Activated CD8-positive, alpha-beta T cell treated with anti-CD3 and anti-CD28 coated beads, Interleukin-2, amount 10 ng/mL, durations not matched to agents 7 days and 5 days (primary cell): Measurements from ENCODE around the gene IL10. TPM values are rescaled to one million over a fixed set of nuclear protein-coding genes. Genes with fewer than 3 reads are reported as not detected.
A peak's percentile ranks its signal among the peaks of the same experiment; 100 is the strongest.
"Not testable (repeated sequence)": the region's sequence is repeated elsewhere in the genome, so short reads cannot be mapped to it uniquely, and the experiment has no call there.

Source experiments
- ATAC-seq: fragments of 150-1000 bp; cut with Tn5 transposase; one replicate; pipeline ENCODE4 v1.10.0; 2021; ENCODE audit warnings: moderate library complexity
- CTCF ChIA-PET: fragments of 350-600 bp; sonication (Branson Sonifier 250); formaldehyde crosslinking; loops from one replicate; lab custom pipeline; 2021; ENCODE audit warnings: antibody characterized with exemption; lab: Charles Lee
- POLR2A ChIA-PET: fragments of 350-600 bp; sonication (Branson Sonifier 250); formaldehyde crosslinking; loops from one replicate; lab custom pipeline; 2021; ENCODE audit warnings: antibody characterized with exemption; lab: Charles Lee
- DNase-seq: peaks from one replicate; pipeline ENCODE4 v3.0.0-alpha.2; 2020
- H3K27ac Mint-ChIP-seq: one replicate; pipeline ENCODE4 v1.8.0; 2021; ENCODE audit warnings: mild to moderate bottlenecking, mixed read lengths
- H3K27me3 Mint-ChIP-seq: one replicate; pipeline ENCODE4 v1.8.0; 2021; ENCODE audit warnings: low read depth, mixed read lengths
- H3K36me3 Mint-ChIP-seq: one replicate; pipeline ENCODE4 v1.8.0; 2021; ENCODE audit warnings: low read depth, mixed read lengths
- H3K4me1 Mint-ChIP-seq: one replicate; pipeline ENCODE4 v1.8.0; 2021; ENCODE audit warnings: low read depth, mixed read lengths
- H3K4me3 Mint-ChIP-seq: one replicate; pipeline ENCODE4 v1.8.0; 2021; ENCODE audit warnings: mild to moderate bottlenecking, mixed read lengths
- H3K9me3 Mint-ChIP-seq: one replicate; pipeline ENCODE4 v1.8.0; 2022; ENCODE audit warnings: mixed read lengths; ENCODE audit not compliant: insufficient read depth
- total RNA-seq, 2 experiments: library from RNA; stranded (reverse); gene quantifications; one replicate each; pipeline ENCODE4 v1.2.3, GENCODE V29; 2021

IL10 gene
- total RNA-seq, 2 experiments from 2014 or later: 0.32 TPM; not detected in 1

DNA sequence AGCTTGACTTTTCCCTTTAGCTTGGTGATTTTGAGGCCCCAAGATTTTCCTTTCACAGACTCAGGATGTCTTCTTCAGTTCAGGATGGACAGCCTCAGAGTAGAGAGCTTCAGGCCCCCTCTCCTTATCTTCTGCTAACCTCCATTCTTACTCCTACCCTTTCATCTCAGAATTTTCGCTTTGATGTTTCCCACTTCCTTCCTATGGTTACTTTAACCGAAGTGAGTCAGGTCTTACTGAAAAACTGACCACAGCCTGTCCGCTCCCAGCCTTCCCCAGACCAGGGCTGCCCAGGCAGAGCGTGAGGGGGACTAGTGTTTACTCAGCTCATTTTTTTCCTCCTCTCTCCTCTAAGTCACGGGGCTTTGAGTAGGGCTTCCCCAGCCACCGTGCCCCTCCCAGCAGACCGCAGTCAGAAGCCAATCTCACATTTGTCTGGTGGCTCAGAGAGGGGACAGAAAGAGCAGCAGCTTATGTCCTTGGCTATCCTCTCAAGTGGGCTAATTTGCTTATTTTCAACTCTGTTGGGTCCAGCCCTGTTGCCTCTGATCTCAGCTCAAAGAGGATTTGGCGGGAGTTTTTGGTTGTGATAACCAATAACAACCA lies 5.9 kb downstream of the IL10 start:
- Mint-ChIP-seq H3K27ac (peak overlapping the region; percentile 68), H3K36me3 (peaks cover 12% of the 10 kb centered on the region), H3K9me3 (peaks cover 10% of the 10 kb centered on the region), H3K4me3 (peak overlapping the region; percentile 61), H3K4me1 (peaks cover 70% of the 10 kb centered on the region), H3K27me3 (peaks cover 19% of the 10 kb centered on the region)
- ChIA-PET CTCF (interaction anchor here (0.7 to 8.8 kb wide), 22 partner anchors 10 to 210 kb away, joined by 3 to 118 read pairs (median 6); no protein-coding TSS in a partner anchor), POLR2A (interaction anchor here (0.6 to 1.7 kb wide), 8 partner anchors 16 to 216 kb away, joined by 3 to 6 read pairs (median 3); no protein-coding TSS in a partner anchor)
- ATAC-seq (peak; percentile 80), DNase-seq (peak; percentile 85)

GRCh38 chr1:206765771-206766170 lies 6.5 kb downstream of the IL10 start:
- Mint-ChIP-seq H3K9me3 (peaks cover 10% of the 10 kb centered on the region), H3K27ac (peak overlapping the region; percentile 29), H3K4me1 (peaks cover 70% of the 10 kb centered on the region), H3K4me3 (peak overlapping the region; percentile 61), H3K36me3 (peaks cover 12% of the 10 kb centered on the region), H3K27me3 (peaks cover 13% of the 10 kb centered on the region)
- POLR2A ChIA-PET: interaction anchor here (1.0 to 1.7 kb wide), 5 partner anchors 12 to 31 kb away, joined by 3 to 4 read pairs (median 3); no protein-coding TSS in a partner anchor
- ATAC-seq, DNase-seq: not testable (repeated sequence)
- CTCF ChIA-PET: interaction anchor here (0.7 to 8.8 kb wide), 23 partner anchors 10 to 210 kb away, joined by 3 to 118 read pairs (median 5); no protein-coding TSS in a partner anchor

GRCh38 chr1:206762741-206763364 lies 9.4 kb downstream of the IL10 start:
- Mint-ChIP-seq H3K9me3 (peaks cover 10% of the 10 kb centered on the region), H3K27me3 (peaks cover 13% of the 10 kb centered on the region), H3K36me3 (peaks cover 12% of the 10 kb centered on the region), H3K4me1 (peaks cover 47% of the 10 kb centered on the region)
- ChIA-PET CTCF (interaction anchor here (0.9 to 5.9 kb wide), 7 partner anchors 15 to 149 kb away, joined by 3 to 29 read pairs (median 8); no protein-coding TSS in a partner anchor), POLR2A (interaction anchor here (2.4 kb wide), 1 partner anchor 7 kb away, joined by 8 read pairs; the partner anchor contains the start of gene IL19)
- H3K27ac Mint-ChIP-seq, H3K4me3 Mint-ChIP-seq, DNase-seq, ATAC-seq: not testable (repeated sequence)

- ATAC-seq: no peak
- Mint-ChIP-seq H3K4me3 (no peak overlapping the region), H3K27me3 (peaks cover 13% of the 10 kb centered on the region), H3K9me3 (peaks cover 10% of the 10 kb centered on the region), H3K36me3 (peaks cover 16% of the 10 kb centered on the region), H3K27ac (no peak overlapping the region), H3K4me1 (peaks cover 38% of the 10 kb centered on the region)
- ChIA-PET CTCF (interaction anchor here (1.4 to 5.9 kb wide), 10 partner anchors 10 to 151 kb away, joined by 3 to 29 read pairs (median 7); partner anchors contain the start of genes IL10 and IL19), POLR2A (interaction anchor here (0.6 to 2.4 kb wide), 2 partner anchors 9 to 23 kb away, joined by 3 to 8 read pairs; partner anchors contain the start of gene IL19)
- no peak for DNase-seq
Observed at GRCh38 chr1:206761159-206761768, 11.0 kb downstream of the IL10 start.

GRCh38 chr1:206760590-206760989 lies 11.7 kb downstream of the IL10 start:
- no peak for ATAC-seq
- POLR2A ChIA-PET: interaction anchor here (0.6 to 2.4 kb wide), 2 partner anchors 9 to 24 kb away, joined by 3 to 8 read pairs; partner anchors contain the start of gene IL19

DNA sequence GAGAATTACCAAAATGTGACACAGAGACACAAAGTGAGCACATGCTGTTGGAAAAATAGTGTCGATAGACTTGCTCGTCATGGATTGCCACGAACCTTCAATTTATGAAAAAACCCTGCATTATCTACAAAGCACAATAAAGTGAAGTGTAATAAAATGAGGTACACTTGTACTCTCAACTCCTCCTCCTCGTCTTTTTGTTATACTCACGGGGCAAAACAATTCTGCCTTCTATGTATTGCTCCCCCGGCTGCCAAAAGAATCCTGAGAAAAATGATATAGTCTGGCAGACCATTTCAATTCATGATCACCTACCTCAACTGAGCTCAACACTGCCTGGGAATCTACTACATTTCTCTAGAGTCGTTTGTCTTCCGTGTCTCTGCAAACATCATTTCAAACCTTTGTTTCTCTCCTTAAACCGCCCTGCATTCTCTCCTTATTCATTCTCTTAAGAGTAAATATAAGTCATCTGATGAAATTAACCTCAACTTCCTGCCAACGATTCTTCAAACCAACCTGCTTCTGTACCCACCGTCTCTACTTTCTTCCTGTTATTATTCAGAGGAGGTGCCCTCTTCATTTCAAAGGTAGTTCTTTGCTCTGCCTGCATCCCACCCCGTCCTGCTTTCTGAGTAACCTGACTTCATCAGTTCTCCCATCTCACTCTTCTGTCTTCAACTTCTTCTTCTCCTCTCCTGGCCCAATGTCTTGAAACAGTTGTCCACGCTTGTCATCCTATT lies 14.6 kb downstream of the IL10 start:
- ChIA-PET CTCF (interaction anchor here (0.7 to 5.9 kb wide), 11 partner anchors 9 to 224 kb away, joined by 3 to 29 read pairs (median 5); no protein-coding TSS in a partner anchor), POLR2A (no interaction called here)
- H3K9me3 Mint-ChIP-seq: no peaks in the 10 kb centered on the region
- H3K4me3 Mint-ChIP-seq: no peak overlapping the region
- peaks cover 6% of the 10 kb centered on the region for H3K27me3 Mint-ChIP-seq
- ATAC-seq: peak; percentile 90
- H3K36me3 Mint-ChIP-seq: peaks cover 16% of the 10 kb centered on the region
- peaks cover 30% of the 10 kb centered on the region for H3K4me1 Mint-ChIP-seq
- DNase-seq: peak; percentile 52
- H3K27ac Mint-ChIP-seq: no peak overlapping the region

More at GRCh38 chr1:206760590-206760989, 11.7 kb downstream of the IL10 start:
- DNase-seq: no peak
- Mint-ChIP-seq H3K4me3 (no peak overlapping the region), H3K27ac (no peak overlapping the region), H3K27me3 (peaks cover 13% of the 10 kb centered on the region), H3K9me3 (peaks cover 10% of the 10 kb centered on the region), H3K36me3 (peaks cover 18% of the 10 kb centered on the region), H3K4me1 (peaks cover 34% of the 10 kb centered on the region)
- CTCF ChIA-PET: interaction anchor here (1.5 to 5.9 kb wide), 9 partner anchors 10 to 152 kb away, joined by 3 to 29 read pairs (median 7); partner anchors contain the start of genes IL10 and IL19

GRCh38 chr1:206754011-206754410 lies 18.3 kb downstream of the IL10 start:
- ChIA-PET POLR2A (interaction anchor here (0.7 to 0.9 kb wide), 2 partner anchors 11 to 17 kb away, joined by 3 read pairs; no protein-coding TSS in a partner anchor), CTCF (interaction anchor here (1.4 kb wide), 1 partner anchor 12 kb away, joined by 8 read pairs; no protein-coding TSS in a partner anchor)
- no peak for DNase-seq
- H3K4me1 Mint-ChIP-seq: peaks cover 16% of the 10 kb centered on the region
- no peaks in the 10 kb centered on the region for H3K9me3 Mint-ChIP-seq
- no peak for ATAC-seq
- no peak overlapping the region for H3K4me3 Mint-ChIP-seq
- H3K36me3 Mint-ChIP-seq: peaks cover 16% of the 10 kb centered on the region
- no peak overlapping the region for H3K27ac Mint-ChIP-seq
- H3K27me3 Mint-ChIP-seq: peaks cover 17% of the 10 kb centered on the region

GRCh38 chr1:206753141-206753540 lies 19.2 kb downstream of the IL10 start:
- Mint-ChIP-seq H3K4me1 (peaks cover 19% of the 10 kb centered on the region), H3K27me3 (peaks cover 22% of the 10 kb centered on the region), H3K27ac (no peak overlapping the region), H3K9me3 (no peaks in the 10 kb centered on the region), H3K4me3 (no peak overlapping the region), H3K36me3 (peaks cover 16% of the 10 kb centered on the region)
- no peak for ATAC-seq
- DNase-seq: no peak
- ChIA-PET CTCF (interaction anchor here (1.4 to 2.1 kb wide), 2 partner anchors 13 to 19 kb away, joined by 8 read pairs; no protein-coding TSS in a partner anchor), POLR2A (no interaction called here)

- Mint-ChIP-seq H3K4me1 (peaks cover 19% of the 10 kb centered on the region), H3K27me3 (peaks cover 22% of the 10 kb centered on the region), H3K27ac (no peak overlapping the region), H3K4me3 (no peak overlapping the region), H3K36me3 (peaks cover 16% of the 10 kb centered on the region), H3K9me3 (no peaks in the 10 kb centered on the region)
- ATAC-seq: no peak
- DNase-seq: no peak
- POLR2A ChIA-PET: interaction anchor here (0.6 kb wide), 1 partner anchor 16 kb away, joined by 3 read pairs; no protein-coding TSS in a partner anchor
- CTCF ChIA-PET: interaction anchor here (1.4 to 2.1 kb wide), 2 partner anchors 14 to 18 kb away, joined by 8 read pairs; no protein-coding TSS in a partner anchor
Observed at GRCh38 chr1:206752481-206752880, 19.8 kb downstream of the IL10 start.

DNA sequence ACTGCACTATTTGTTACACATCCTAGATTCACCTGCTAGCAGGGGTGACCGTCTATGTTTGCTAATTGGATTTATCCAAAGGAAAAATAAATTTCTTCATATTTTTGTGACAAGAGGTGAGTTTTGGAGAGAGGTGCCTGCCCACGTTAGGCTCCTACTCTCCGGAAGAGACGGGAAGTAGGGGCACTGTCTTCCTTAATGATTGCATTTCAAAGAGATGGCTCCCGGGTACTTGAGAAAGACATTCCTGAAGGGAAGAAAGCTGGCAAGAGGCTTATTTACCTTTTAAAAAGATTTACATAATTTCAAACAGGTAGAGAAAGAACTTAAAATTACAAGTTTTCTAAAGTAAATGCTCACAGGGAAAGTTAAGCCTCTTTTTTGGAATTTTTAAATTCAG lies 20.4 kb downstream of the IL10 start:
- ChIA-PET POLR2A (no interaction called here), CTCF (interaction anchor here (2.1 kb wide), 1 partner anchor 18 kb away, joined by 8 read pairs; no protein-coding TSS in a partner anchor)
- Mint-ChIP-seq H3K9me3 (no peaks in the 10 kb centered on the region), H3K27me3 (peaks cover 25% of the 10 kb centered on the region), H3K27ac (no peak overlapping the region), H3K4me3 (no peak overlapping the region), H3K4me1 (peaks cover 19% of the 10 kb centered on the region), H3K36me3 (peaks cover 16% of the 10 kb centered on the region)
- ATAC-seq (no peak), DNase-seq (no peak)
